GM18867 (cell line): ENCODE measurements around the gene DDR1.
"Not testable (repeated sequence)": the region's sequence is repeated elsewhere in the genome, so short reads cannot be mapped to it uniquely, and the experiment has no call there.

Source experiments
- ATAC-seq: cut with Tn5 transposase; IDR thresholded peaks from one replicate; pipeline ENCODE4 v1.9.1; 2021; ENCODE audit warnings: mild to moderate bottlenecking, moderate library complexity; ENCODE audit not compliant: unreplicated experiment

DDR1 gene

GRCh38 chr6:30891816-30892538 lies 7.7 kb downstream of the DDR1 start:
- no peak for ATAC-seq

- no peak for ATAC-seq
Measured at GRCh38 chr6:30893001-30893591, 8.8 kb downstream of the DDR1 start.

GRCh38 chr6:30893666-30894065 lies 9.3 kb downstream of the DDR1 start:
- no peak for ATAC-seq

- no peak for ATAC-seq
Measured at GRCh38 chr6:30894381-30894780, 10.1 kb downstream of the DDR1 start.

GRCh38 chr6:30894935-30895334 lies 10.6 kb downstream of the DDR1 start:
- no peak for ATAC-seq

- no peak for ATAC-seq
Measured at GRCh38 chr6:30895343-30895742, 11.0 kb downstream of the DDR1 start.

GRCh38 chr6:30896541-30896940 lies 12.2 kb downstream of the DDR1 start:
- ATAC-seq = no peak

- no peak for ATAC-seq
Measured at GRCh38 chr6:30897882-30898281, 13.6 kb downstream of the DDR1 start.

- no peak for ATAC-seq
Measured at GRCh38 chr6:30898750-30899360, 14.5 kb downstream of the DDR1 start.

- ATAC-seq = no peak
Measured at GRCh38 chr6:30900863-30901417, 16.6 kb downstream of the DDR1 start.

GRCh38 chr6:30901436-30901835 lies 17.1 kb downstream of the DDR1 start:
- no peak for ATAC-seq

GRCh38 chr6:30902196-30902595 lies 17.9 kb downstream of the DDR1 start:
- not testable (repeated sequence) for ATAC-seq

- ATAC-seq = no peak
Measured at GRCh38 chr6:30902709-30903108, 18.4 kb downstream of the DDR1 start.

GRCh38 chr6:30903236-30903635 lies 18.9 kb downstream of the DDR1 start:
- no peak for ATAC-seq

GRCh38 chr6:30907290-30907757 lies 23.0 kb downstream of the DDR1 start:
- not testable (repeated sequence) for ATAC-seq

- ATAC-seq = peak; percentile 95
Measured at GRCh38 chr6:30907758-30908591, 23.7 kb downstream of the DDR1 start, which contains the start of gene GTF2H4. GTF2H4 (plus strand) TSS chr6:30908207.

- no peak for ATAC-seq
Measured at GRCh38 chr6:30908700-30909099, 24.4 kb downstream of the DDR1 start.

- not testable (repeated sequence) for ATAC-seq
Measured at GRCh38 chr6:30910473-30910872, 26.2 kb downstream of the DDR1 start.

- no peak for ATAC-seq
Measured at GRCh38 chr6:30912746-30913520, 28.6 kb downstream of the DDR1 start.

- ATAC-seq = peak; percentile 3
Measured at GRCh38 chr6:30913721-30914075, 29.4 kb downstream of the DDR1 start.
